Measurements from ENCODE around the gene NDRG3. TPM values are rescaled to one million over a fixed set of nuclear protein-coding genes. Genes with fewer than 3 reads are reported as not detected.

NDRG3 gene
- polyA plus RNA-seq, 1 experiment: 28.5 TPM

- POLR2A ChIA-PET: no interaction called here
- no peaks in the 10 kb centered on the region for H3K36me3 ChIP-seq (ENCODE audit: control insufficient read depth, insufficient read depth, low read length)
- no peak for DNase-seq (ENCODE audit: low read depth)
- TF ChIP-seq, protein P1, sequence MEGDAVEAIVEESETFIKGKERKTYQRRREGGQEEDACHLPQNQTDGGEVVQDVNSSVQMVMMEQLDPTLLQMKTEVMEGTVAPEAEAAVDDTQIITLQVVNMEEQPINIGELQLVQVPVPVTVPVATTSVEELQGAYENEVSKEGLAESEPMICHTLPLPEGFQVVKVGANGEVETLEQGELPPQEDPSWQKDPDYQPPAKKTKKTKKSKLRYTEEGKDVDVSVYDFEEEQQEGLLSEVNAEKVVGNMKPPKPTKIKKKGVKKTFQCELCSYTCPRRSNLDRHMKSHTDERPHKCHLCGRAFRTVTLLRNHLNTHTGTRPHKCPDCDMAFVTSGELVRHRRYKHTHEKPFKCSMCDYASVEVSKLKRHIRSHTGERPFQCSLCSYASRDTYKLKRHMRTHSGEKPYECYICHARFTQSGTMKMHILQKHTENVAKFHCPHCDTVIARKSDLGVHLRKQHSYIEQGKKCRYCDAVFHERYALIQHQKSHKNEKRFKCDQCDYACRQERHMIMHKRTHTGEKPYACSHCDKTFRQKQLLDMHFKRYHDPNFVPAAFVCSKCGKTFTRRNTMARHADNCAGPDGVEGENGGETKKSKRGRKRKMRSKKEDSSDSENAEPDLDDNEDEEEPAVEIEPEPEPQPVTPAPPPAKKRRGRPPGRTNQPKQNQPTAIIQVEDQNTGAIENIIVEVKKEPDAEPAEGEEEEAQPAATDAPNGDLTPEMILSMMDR (IDR thresholded peaks at IDR 0.05; ENCODE audit: insufficient read depth, low read depth, low read length): no peak
- H3K4me3 ChIP-seq (ENCODE audit: low read depth, low read length): no peak overlapping the region
- no peaks in the 10 kb centered on the region for H3K27me3 ChIP-seq (ENCODE audit: control insufficient read depth, insufficient read depth, low read length)
- CTCF ChIA-PET: interaction anchor here (0.7 kb wide), 1 partner anchor 144 kb away, joined by 3 read pairs; no protein-coding TSS in a partner anchor
Measured at GRCh38 chr20:36634342-36634741, 111.5 kb downstream of the NDRG3 start.

GRCh38 chr20:36633285-36633772, 112.6 kb downstream of the NDRG3 start:
- POLR2A ChIA-PET: no interaction called here

GRCh38 chr20:36632487-36633284, 113.2 kb downstream of the NDRG3 start:
- CTCF ChIA-PET: interaction anchor here (0.7 to 0.8 kb wide), 2 partner anchors 21 to 28 kb away, joined by 3 read pairs; no protein-coding TSS in a partner anchor

More at GRCh38 chr20:36633285-36633772, 112.6 kb downstream of the NDRG3 start:
- Histone ChIP-seq H3K27me3 (ENCODE audit: control insufficient read depth, insufficient read depth, low read length) (no peaks in the 10 kb centered on the region), H3K36me3 (ENCODE audit: control insufficient read depth, insufficient read depth, low read length) (no peaks in the 10 kb centered on the region), H3K4me3 (ENCODE audit: low read depth, low read length) (no peak overlapping the region)
- TF ChIP-seq, protein P1 (IDR thresholded peaks at IDR 0.05; ENCODE audit: insufficient read depth, low read depth, low read length): no peak
- CTCF ChIA-PET: interaction anchor here (0.7 kb wide), 1 partner anchor 28 kb away, joined by 3 read pairs; no protein-coding TSS in a partner anchor
- DNase-seq (ENCODE audit: low read depth): no peak

DNA sequence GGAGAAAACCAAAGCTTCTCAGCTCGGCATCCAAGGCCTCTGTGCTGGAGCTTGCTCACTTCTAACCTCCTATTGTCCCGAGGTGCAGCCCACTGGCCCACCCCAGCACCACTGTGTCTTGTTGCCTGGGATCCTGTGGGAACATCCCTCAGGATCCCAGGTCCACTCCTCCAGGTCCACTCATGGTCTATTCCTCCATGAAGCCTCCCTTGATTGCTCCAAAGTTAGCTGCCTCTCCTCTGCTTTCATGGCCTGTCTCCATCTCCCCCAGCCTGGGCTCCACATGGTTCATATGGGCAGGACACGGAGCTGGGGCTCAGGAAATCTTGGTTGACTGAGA, 113.8 kb downstream of the NDRG3 start:
- ChIA-PET POLR2A (no interaction called here), CTCF (interaction anchor here (0.8 to 1.1 kb wide), 2 partner anchors 20 to 81 kb away, joined by 3 read pairs; no protein-coding TSS in a partner anchor)
- Histone ChIP-seq H3K27me3 (ENCODE audit: control insufficient read depth, insufficient read depth, low read length) (no peaks in the 10 kb centered on the region), H3K36me3 (ENCODE audit: control insufficient read depth, insufficient read depth, low read length) (no peaks in the 10 kb centered on the region), H3K4me3 (ENCODE audit: low read depth, low read length) (no peak overlapping the region)
- TF ChIP-seq, protein P1 (IDR thresholded peaks at IDR 0.05; ENCODE audit: insufficient read depth, low read depth, low read length): no peak
- DNase-seq (ENCODE audit: low read depth): no peak

More at GRCh38 chr20:36632487-36633284, 113.2 kb downstream of the NDRG3 start:
- no peaks in the 10 kb centered on the region for H3K27me3 ChIP-seq (ENCODE audit: control insufficient read depth, insufficient read depth, low read length)
- no peak for DNase-seq (ENCODE audit: low read depth)
- H3K4me3 ChIP-seq (ENCODE audit: low read depth, low read length): no peak overlapping the region
- TF ChIP-seq, protein P1 (IDR thresholded peaks at IDR 0.05; ENCODE audit: insufficient read depth, low read depth, low read length): no peak
- POLR2A ChIA-PET: no interaction called here
- H3K36me3 ChIP-seq (ENCODE audit: control insufficient read depth, insufficient read depth, low read length): no peaks in the 10 kb centered on the region

- H3K4me3 ChIP-seq (ENCODE audit: low read depth, low read length): no peak overlapping the region
- H3K36me3 ChIP-seq (ENCODE audit: control insufficient read depth, insufficient read depth, low read length): no peaks in the 10 kb centered on the region
- CTCF ChIA-PET: interaction anchor here (0.8 to 1.1 kb wide), 2 partner anchors 20 to 82 kb away, joined by 3 read pairs; no protein-coding TSS in a partner anchor
- no peaks in the 10 kb centered on the region for H3K27me3 ChIP-seq (ENCODE audit: control insufficient read depth, insufficient read depth, low read length)
- no peak for DNase-seq (ENCODE audit: low read depth)
- POLR2A ChIA-PET: no interaction called here
- TF ChIP-seq, protein P1 (IDR thresholded peaks at IDR 0.05; ENCODE audit: insufficient read depth, low read depth, low read length): no peak
Measured at GRCh38 chr20:36631646-36632045, 114.2 kb downstream of the NDRG3 start.
